ENCODE measurements around the gene IFIH1.

The IFIH1 gene

GRCh38 chr2:162318328-162319180 is at the start of gene IFIH1:
Gene IFIH1, minus strand, starts transcription at chr2:162318684. Its CDS starts 377 bp downstream, at chr2:162318307.
- peak; percentile 95 to 99 (median 98) for DNase-seq

GRCh38 chr2:162365392-162365791 is 46.9 kb upstream of the IFIH1 start:
- DNase-seq, result no peak

GRCh38 chr2:162344617-162344950 is 26.1 kb upstream of the IFIH1 start:
- peak in 1 of 3 donors; percentile 78 for DNase-seq

GRCh38 chr2:162343824-162344616 is 25.5 kb upstream of the IFIH1 start, which contains the start of gene GCA:
Gene GCA, plus strand, starts transcription at chr2:162344132. Its CDS starts 117 bp downstream, at chr2:162344249.
- DNase-seq, result peak; percentile 98

GRCh38 chr2:162343492-162343823 is 25.0 kb upstream of the IFIH1 start:
- no peak for DNase-seq

- peak; percentile 40 to 57 (median 53) for DNase-seq
Measured at GRCh38 chr2:162342841-162343240, 24.4 kb upstream of the IFIH1 start.

DNA sequence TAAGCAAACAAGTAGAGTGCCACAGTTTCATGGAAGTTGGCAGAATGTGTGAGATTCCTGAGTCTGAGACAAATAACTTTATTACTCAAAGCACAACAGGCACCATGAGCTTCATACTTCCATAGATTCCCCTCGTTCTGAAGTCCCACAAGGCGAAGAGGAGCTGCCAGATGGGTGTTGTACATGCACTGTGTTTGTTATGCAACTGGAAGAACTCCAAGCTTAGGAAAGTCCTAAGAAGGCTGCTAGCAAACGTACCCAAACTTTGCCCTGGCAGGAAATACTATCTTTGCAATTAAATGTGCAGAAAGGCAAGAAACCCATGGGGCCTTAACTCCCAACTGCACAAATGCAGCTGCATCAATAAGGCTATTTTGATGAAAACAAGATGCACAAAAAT is 23.8 kb upstream of the IFIH1 start:
- DNase-seq, result peak; percentile 24 to 33 (median 25)

DNA sequence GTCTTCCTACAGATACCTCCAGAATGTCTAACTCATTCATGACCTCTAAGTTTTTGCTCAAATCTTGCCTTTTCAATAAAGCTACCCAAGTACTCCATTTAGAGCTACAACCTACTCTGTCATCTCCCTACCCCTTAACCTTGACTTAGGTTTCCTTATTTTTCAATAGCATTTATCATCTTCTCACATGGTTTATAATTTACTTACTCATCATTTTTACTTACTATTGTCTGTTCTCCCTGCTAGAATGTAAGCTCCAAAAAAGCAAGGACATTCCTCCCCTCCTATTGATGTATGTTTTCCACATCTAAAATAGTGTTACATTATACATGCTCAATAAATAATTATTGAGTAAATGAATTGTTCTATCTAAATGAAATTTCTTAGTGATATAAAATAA is 22.3 kb upstream of the IFIH1 start:
- no peak for DNase-seq

- no peak for DNase-seq
Measured at GRCh38 chr2:162337868-162338267, 19.4 kb upstream of the IFIH1 start.

DNA sequence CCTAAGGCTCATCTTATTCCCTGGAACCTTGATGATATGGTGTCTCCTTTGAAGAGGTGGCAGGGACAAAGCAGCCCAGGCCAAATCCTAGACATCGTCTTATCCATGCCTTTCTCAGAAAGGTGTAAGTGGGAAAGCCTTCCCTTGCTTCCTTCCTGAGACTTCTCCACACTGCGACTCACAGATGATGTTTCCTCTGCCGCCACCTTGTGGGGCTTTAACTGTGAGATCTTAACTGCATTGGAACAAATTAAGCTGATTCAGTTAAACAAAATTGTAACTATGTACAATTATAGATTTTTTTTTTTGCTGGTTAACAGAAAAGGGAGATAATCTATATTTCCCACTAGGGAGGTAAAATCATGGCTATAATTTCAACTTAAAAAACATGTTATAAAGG is 15.5 kb upstream of the IFIH1 start:
- DNase-seq, result peak; percentile 56 to 64 (median 60)

DNA sequence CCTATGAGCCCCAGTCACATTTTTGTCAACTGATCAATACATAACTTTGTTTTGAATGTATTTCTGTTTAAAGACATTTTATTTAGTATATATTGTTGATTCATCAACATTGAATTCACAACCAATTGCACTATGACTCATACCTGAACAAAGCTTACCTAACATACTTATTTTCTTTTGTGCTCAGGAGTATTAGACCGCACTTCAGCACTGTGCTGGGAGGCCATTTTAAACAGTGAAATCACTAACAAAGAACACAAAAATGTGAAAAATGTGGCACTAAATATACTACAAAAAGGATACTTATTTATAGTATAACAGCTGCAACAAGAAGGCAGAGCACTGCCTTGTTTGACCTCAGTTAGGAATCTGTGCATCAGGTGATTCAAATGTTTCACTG is 12.4 kb upstream of the IFIH1 start:
- no peak for DNase-seq

DNA sequence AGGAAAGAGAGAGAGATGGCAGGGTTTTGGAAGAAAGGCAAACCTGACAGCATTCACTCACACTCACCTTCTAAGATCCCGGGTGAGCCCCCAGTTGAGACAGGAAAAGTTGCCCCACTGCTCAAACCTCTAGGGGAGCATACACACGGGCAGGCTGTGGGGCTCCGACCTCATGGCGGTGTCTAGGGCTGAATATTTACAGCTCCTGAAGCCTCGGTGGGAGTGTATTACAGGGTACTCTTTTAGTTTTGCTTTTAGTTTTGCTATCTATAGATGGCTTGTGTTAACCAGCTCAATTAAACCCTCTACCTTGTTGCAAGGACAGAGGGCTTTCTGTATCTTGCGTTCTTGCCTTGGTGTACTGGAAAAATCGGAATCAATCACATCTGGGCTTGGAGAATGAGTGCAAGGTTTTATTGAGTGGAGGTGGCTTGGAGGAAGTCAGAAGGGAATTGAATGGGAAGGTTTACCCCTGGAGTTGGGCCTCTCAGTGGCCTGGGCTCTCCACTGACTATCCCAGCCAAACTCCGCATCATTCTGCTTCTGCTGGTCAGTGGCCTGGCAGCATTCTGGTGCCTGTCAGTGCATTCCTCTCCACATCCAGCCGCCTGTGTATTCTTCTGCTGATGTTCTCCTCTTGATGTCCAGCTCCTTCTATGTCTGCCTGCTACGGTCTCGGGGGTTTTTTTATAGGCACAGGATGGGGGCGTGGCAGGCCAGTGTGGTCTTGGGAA is 10.1 kb upstream of the IFIH1 start:
- no peak for DNase-seq

GRCh38 chr2:162327806-162328205 is 9.3 kb upstream of the IFIH1 start:
- DNase-seq, result no peak

DNA sequence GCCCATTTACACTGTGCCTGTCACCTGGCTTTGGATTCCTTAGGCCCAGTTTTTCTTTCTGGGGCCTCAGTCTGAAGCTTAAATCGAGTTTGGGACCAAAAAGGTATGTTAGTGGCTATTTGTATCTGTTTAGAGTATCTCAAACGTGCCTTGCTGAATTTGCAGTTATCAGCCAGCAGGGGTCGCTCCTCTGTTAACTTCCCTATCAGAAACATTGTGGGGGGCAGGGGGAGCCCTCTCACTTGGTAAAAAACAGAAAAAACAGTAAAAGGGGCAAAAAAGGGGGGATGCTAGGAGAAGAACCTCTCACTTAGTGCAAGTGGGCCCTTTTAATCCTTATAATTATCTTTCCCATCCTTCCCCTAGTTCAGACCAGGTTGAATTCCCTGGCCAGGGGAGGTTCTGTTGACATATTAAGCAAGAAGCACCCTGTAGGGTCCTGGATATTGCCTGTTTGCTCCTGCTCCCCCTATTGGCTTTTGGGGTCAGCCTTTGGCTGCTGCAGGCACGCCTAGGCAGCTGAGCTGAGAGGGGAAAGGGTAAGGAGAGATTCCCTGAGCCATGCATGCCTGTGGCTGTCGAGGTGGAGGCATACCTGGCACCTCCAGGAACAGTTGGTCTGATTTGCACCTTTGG is 8.8 kb upstream of the IFIH1 start:
- DNase-seq, result peak; percentile 40 to 59 (median 56)

DNA sequence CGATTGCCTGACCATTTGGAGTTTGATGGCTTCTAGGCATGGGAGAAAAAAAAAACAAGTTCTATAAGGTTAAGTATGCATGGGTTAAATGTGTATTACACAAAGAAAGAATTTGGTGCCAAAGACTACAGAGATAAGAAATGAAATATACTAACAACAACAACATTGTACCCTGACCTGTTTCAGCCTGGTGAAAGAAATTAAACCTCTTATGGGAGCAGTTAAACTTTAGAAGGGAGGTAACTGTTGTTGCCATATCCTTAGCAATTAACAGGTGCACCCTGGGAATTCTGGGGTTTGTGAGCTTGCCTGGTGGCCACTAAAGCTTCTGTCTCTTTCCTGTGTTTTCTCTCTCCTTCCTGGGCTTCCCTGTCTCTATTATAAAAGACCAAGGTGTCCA is 6.5 kb upstream of the IFIH1 start:
- DNase-seq, result no peak

DNA sequence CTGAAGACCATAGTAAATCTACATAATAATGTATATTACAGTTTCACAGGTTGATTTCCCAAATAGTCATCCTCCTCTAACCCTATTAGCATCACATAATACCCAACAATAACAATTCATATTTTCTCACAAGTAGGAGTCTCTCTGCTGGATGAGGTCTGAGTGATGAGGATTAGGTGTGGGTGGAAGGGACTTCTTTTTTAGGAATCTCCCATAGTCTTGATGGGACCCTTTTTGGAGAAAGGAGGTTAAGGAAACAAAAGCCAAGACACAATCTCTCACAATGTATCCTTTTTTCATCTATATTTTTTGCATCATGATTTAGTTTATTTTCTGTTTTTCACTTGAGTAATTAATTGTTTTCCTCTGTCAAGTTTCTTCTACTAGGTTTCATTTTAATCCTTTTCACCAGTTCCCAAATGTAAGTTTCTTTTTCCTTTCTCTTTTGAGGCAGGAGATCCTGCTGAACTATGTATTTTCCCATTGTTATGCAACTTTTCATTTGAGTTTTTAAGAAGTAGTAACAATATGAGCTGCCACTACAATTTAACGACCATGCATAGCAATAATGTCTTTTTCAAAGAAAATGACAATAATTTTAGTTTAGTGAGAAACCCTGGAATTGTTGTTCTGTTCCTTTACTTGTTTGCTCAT is 2.5 kb upstream of the IFIH1 start:
- DNase-seq, result peak; percentile 72 to 90 (median 83)

DNA sequence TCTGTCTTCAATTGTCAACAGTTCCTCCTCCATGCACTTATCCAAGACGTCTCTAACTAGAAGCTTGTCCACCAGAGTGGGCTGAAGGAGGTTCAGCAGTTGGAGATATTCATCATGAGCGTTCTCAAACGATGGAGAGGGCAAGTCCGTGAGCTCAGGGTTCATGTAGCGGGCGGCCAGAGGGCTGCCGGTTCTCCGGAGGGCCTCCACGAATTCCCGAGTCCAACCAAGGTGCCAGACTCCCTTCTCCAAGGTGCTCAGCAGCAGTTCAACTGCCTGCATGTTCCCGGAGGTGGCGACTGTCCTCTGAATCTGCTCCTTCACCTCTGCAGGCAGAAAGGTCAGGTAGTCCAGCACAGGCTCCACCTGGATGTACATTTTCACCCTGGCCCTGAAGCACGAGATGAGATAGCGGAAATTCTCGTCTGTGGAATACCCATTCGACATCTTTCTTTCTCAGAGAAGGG is 590 bp downstream of the IFIH1 start:
- DNase-seq, result peak; percentile 61 to 69 (median 66)

- DNase-seq, result peak in 2 of 3 donors; percentile 21
Measured at GRCh38 chr2:162317058-162317742, 1.3 kb downstream of the IFIH1 start.

DNA sequence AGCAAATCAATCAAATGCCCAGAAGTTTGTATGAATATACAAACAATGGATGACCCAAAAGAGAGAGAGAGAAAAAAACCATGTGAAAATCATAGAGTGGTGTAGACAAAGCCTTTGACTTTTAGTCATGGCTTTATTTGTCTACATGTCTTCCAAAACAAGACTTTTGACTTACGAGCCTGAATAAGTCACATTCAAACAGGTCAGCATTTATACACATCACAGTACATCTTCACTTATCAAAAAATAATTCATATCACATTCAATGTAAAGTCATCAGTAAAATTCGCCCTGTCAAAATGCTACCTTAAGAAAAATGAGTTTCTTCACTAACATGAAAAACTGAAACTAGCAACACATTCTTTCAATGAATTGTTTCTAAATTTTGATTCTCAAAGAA is 1.9 kb downstream of the IFIH1 start:
- DNase-seq, result peak in 1 of 3 donors; percentile 10

GRCh38 chr2:162315938-162316337 is 2.5 kb downstream of the IFIH1 start:
- peak in 1 of 3 donors; percentile 31 for DNase-seq

- DNase-seq, result peak in 2 of 3 donors; percentile 36 to 38
Measured at GRCh38 chr2:162312853-162313252, 5.6 kb downstream of the IFIH1 start.

Data from suppressor macrophage treated with lipopolysaccharide for 1 hour (primary cell).